Stomach (tissue), 4 donors: Measurements from ENCODE around the gene SLC25A46.

Source experiments
- EP300 ChIP-seq: sonication (generic); formaldehyde crosslinking; IDR thresholded peaks from one replicate; pipeline ENCODE4 v1.6.1; 2017; ENCODE audit warnings: antibody characterized with exemption
- POLR2A ChIP-seq, 4 donors: fragments of 450-650 bp; IDR thresholded peaks; one replicate each; pipeline ENCODE4 v1.6.1; 2016; ENCODE audit warnings: antibody characterized with exemption in 4 of 4, control low read depth in 2 of 4, mild to moderate bottlenecking in 1 of 4, moderate library complexity in 1 of 4
- POLR2AphosphoS5 ChIP-seq, 3 donors: sonication (generic); formaldehyde crosslinking; IDR thresholded peaks; one replicate each; pipeline ENCODE4 v1.6.1; 2016; ENCODE audit warnings: antibody characterized with exemption in 3 of 3
- TF ChIP-seq, protein P1 (sequence below), 7 experiments: fragments of 450-650 bp in 4 of 7; fragments of 200-600 bp in 3 of 7; sonication (generic) in 3 of 7; IDR thresholded peaks; one replicate each; pipeline ENCODE4 v1.5.1; 2016 to 2019; ENCODE audit warnings: antibody characterized with exemption in 7 of 7, control low read depth in 2 of 7, mild to moderate bottlenecking in 1 of 7

DNA sequence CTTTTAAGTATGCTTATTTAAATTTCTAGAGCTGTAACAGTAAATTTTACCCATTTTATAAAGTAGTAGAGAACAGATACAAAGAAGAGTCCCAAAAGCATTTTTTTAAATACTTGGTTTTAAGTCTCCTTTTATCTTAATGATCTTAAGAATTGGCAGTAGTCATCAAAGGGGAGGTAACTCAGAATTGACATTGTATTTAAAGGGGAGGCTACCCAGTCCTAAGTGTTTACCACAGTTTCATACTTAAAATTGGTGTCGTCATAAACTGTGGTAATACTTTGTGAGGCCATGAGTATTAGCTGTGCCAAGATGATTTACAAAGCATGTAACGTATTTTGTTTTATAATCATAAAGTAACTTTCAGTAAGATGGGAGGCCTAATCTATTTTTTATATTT is 14.8 kb downstream of the SLC25A46 start:
- TF ChIP-seq, protein P1, sequence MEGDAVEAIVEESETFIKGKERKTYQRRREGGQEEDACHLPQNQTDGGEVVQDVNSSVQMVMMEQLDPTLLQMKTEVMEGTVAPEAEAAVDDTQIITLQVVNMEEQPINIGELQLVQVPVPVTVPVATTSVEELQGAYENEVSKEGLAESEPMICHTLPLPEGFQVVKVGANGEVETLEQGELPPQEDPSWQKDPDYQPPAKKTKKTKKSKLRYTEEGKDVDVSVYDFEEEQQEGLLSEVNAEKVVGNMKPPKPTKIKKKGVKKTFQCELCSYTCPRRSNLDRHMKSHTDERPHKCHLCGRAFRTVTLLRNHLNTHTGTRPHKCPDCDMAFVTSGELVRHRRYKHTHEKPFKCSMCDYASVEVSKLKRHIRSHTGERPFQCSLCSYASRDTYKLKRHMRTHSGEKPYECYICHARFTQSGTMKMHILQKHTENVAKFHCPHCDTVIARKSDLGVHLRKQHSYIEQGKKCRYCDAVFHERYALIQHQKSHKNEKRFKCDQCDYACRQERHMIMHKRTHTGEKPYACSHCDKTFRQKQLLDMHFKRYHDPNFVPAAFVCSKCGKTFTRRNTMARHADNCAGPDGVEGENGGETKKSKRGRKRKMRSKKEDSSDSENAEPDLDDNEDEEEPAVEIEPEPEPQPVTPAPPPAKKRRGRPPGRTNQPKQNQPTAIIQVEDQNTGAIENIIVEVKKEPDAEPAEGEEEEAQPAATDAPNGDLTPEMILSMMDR (IDR thresholded peaks at IDR 0.05) = no peak
- no peak for TF ChIP-seq EP300
- no peak for TF ChIP-seq POLR2A (IDR thresholded peaks at IDR 0.05)
- TF ChIP-seq POLR2AphosphoS5 (IDR thresholded peaks at IDR 0.05) = no peak
